ENCODE measurements around the gene IGSF22. TPM values are rescaled to one million over a fixed set of nuclear protein-coding genes. Genes with fewer than 3 reads are reported as not detected.
"Not testable (repeated sequence)": the region's sequence is repeated elsewhere in the genome, so short reads cannot be mapped to it uniquely, and the experiment has no call there.

IGSF22 gene
- total RNA-seq, 4 donors from 2014 or later, result 0.13 TPM; not detected in 3

- 57 to 61% methylated on average over 6 to 7 of the region's 9 CpGs for WGBS, 2 donors (ENCODE audit: low coverage in 1 of 2)
- TF ChIP-seq POLR2A (IDR thresholded peaks at IDR 0.05), result no peak
- no peak for TF ChIP-seq POLR2AphosphoS5 (IDR thresholded peaks at IDR 0.05)
- no peak for TF ChIP-seq EP300 (IDR thresholded peaks at IDR 0.05)
- TF ChIP-seq CTCF (IDR thresholded peaks at IDR 0.05), result no peak
- H3K36me3 ChIP-seq, result no peaks in the 10 kb centered on the region
- no peak overlapping the region for H3K4me3 ChIP-seq
- H3K9me3 ChIP-seq, result no peaks in the 10 kb centered on the region
- H3K4me1 ChIP-seq, result peaks cover 0 to 2% (median 0%) of the 10 kb centered on the region in 3 donors
- H3K27me3 ChIP-seq, result no peaks in the 10 kb centered on the region
- ATAC-seq, result no peak
- H3K27ac ChIP-seq, result no peak overlapping the region
Observed at GRCh38 chr11:18692941-18693760, 32.8 kb downstream of the IGSF22 start.

- not testable (repeated sequence) for H3K4me3 ChIP-seq, H3K27ac ChIP-seq, H3K36me3 ChIP-seq, H3K9me3 ChIP-seq, H3K4me1 ChIP-seq, ATAC-seq, H3K27me3 ChIP-seq
- WGBS, 2 donors (ENCODE audit: low coverage in 1 of 2), result 79 to 86% methylated on average over 4 of the region's 4 CpGs
Observed at GRCh38 chr11:18691467-18692140, 34.4 kb downstream of the IGSF22 start.

- TF ChIP-seq EP300 (IDR thresholded peaks at IDR 0.05) (no peak), CTCF (IDR thresholded peaks at IDR 0.05) (no peak), POLR2AphosphoS5 (IDR thresholded peaks at IDR 0.05) (no peak), POLR2A (IDR thresholded peaks at IDR 0.05) (no peak)
- H3K4me1 ChIP-seq, result no peaks in the 10 kb centered on the region
- ATAC-seq, result no peak
- H3K27ac ChIP-seq, result no peak overlapping the region
- H3K9me3 ChIP-seq, result no peaks in the 10 kb centered on the region
- H3K27me3 ChIP-seq, result no peaks in the 10 kb centered on the region
- 29 to 88% methylated on average over 1 of the region's 1 CpG for WGBS, 2 donors (ENCODE audit: low coverage in 1 of 2)
- H3K36me3 ChIP-seq, result no peaks in the 10 kb centered on the region
- H3K4me3 ChIP-seq, result no peak overlapping the region
Observed at GRCh38 chr11:18684267-18684666, 41.7 kb downstream of the IGSF22 start.

GRCh38 chr11:18682466-18682865 lies 43.5 kb downstream of the IGSF22 start:
- TF ChIP-seq POLR2A (IDR thresholded peaks at IDR 0.05) (no peak), POLR2AphosphoS5 (IDR thresholded peaks at IDR 0.05) (no peak), EP300 (IDR thresholded peaks at IDR 0.05) (no peak), CTCF (IDR thresholded peaks at IDR 0.05) (no peak)
- Histone ChIP-seq H3K9me3 (no peaks in the 10 kb centered on the region), H3K36me3 (no peaks in the 10 kb centered on the region), H3K27ac (no peak overlapping the region), H3K4me3 (no peak overlapping the region), H3K27me3 (no peaks in the 10 kb centered on the region), H3K4me1 (no peaks in the 10 kb centered on the region)
- no peak for ATAC-seq
- WGBS, 2 donors (ENCODE audit: low coverage in 1 of 2), result 88 to 94% methylated on average over 2 to 3 of the region's 3 CpGs

- ATAC-seq, H3K27me3 ChIP-seq: not testable (repeated sequence)
- WGBS, 2 donors (ENCODE audit: low coverage in 1 of 2), result 50 to 100% methylated on average over 1 of the region's 1 CpG
Observed at GRCh38 chr11:18681949-18682348, 44.0 kb downstream of the IGSF22 start.

GRCh38 chr11:18677560-18677959 lies 48.4 kb downstream of the IGSF22 start:
- Histone ChIP-seq H3K36me3 (no peaks in the 10 kb centered on the region), H3K27ac (no peak overlapping the region), H3K4me3 (no peak overlapping the region), H3K9me3 (no peaks in the 10 kb centered on the region), H3K4me1 (no peaks in the 10 kb centered on the region), H3K27me3 (no peaks in the 10 kb centered on the region)
- ATAC-seq, result no peak
- TF ChIP-seq POLR2AphosphoS5 (IDR thresholded peaks at IDR 0.05) (no peak), EP300 (IDR thresholded peaks at IDR 0.05) (no peak), CTCF (IDR thresholded peaks at IDR 0.05) (no peak), POLR2A (IDR thresholded peaks at IDR 0.05) (no peak)
- WGBS, 2 donors (ENCODE audit: low coverage in 1 of 2), result 87 to 90% methylated on average over 2 to 3 of the region's 3 CpGs

More at GRCh38 chr11:18681949-18682348, 44.0 kb downstream of the IGSF22 start:
- not testable (repeated sequence) for H3K4me3 ChIP-seq, H3K9me3 ChIP-seq, H3K27ac ChIP-seq, H3K36me3 ChIP-seq, H3K4me1 ChIP-seq

Measured in gastroesophageal sphincter (tissue), 4 donors.